Kidney (tissue), 14 donors: ENCODE measurements around the gene GRSF1. TPM values are rescaled to one million over a fixed set of nuclear protein-coding genes. Genes with fewer than 3 reads are reported as not detected.

Experiments
- DNase-seq, 5 donors: peaks; one replicate each; pipeline ENCODE4 v3.0.0-alpha.2; 2013 to 2020
- FAIRE-seq: peaks from 2 replicates; lab custom pipeline; 2012; peaks lifted over from hg19 to GRCh38; lab: Jason Lieb, UNC
- H3K27ac ChIP-seq, 2 donors: one replicate each; pipeline ENCODE4 v1.7.0; 2013; ENCODE audit warnings: low read depth in 2 of 2, low read length in 2 of 2, inconsistent platforms in 1 of 2
- H3K27me3 ChIP-seq: one replicate; pipeline ENCODE4 v1.7.1; 2013; ENCODE audit warnings: low read length, inconsistent platforms; ENCODE audit not compliant: control insufficient read depth, insufficient read depth
- H3K36me3 ChIP-seq, 3 donors: one replicate each; pipeline versions ENCODE4 v1.7.0 to v1.7.1; 2013; ENCODE audit warnings: low read length in 3 of 3, control low read depth in 1 of 3, inconsistent platforms in 1 of 3; ENCODE audit not compliant: insufficient read depth in 3 of 3, control insufficient read depth in 2 of 3
- H3K4me1 ChIP-seq, 3 donors: one replicate each; pipeline versions ENCODE4 v1.7.0 to v1.7.1; 2013; ENCODE audit warnings: low read length in 3 of 3, inconsistent platforms in 1 of 3, low read depth in 1 of 3; ENCODE audit not compliant: control insufficient read depth in 2 of 3, insufficient read depth in 2 of 3
- H3K4me3 ChIP-seq, 3 donors: one replicate each; pipeline versions ENCODE4 v1.7.0 to v1.8.1; 2013; ENCODE audit warnings: low read length in 3 of 3, control low read depth in 1 of 3, inconsistent platforms in 1 of 3
- H3K9ac ChIP-seq, 3 donors: one replicate each; pipeline versions ENCODE4 v1.7.0 to v1.7.1; 2013; ENCODE audit warnings: low read length in 3 of 3, control low read depth in 1 of 3, inconsistent platforms in 1 of 3
- H3K9me3 ChIP-seq, 3 donors: one replicate each; pipeline versions ENCODE4 v1.7.0 to v1.7.1; 2013; ENCODE audit warnings: low read length in 3 of 3, control low read depth in 1 of 3, inconsistent platforms in 1 of 3; ENCODE audit not compliant: control insufficient read depth in 2 of 3, insufficient read depth in 1 of 3
- CTCF ChIP-seq: IDR thresholded peaks from 3 replicates; pipeline ENCODE4 v1.5.1; 2012; ENCODE audit warnings: mild to moderate bottlenecking, moderate library complexity, borderline replicate concordance; ENCODE audit not compliant: insufficient read depth; ENCODE audit errors: extremely low read depth
- intact Hi-C: fragments of 100-400 bp; cut with DNase I; formaldehyde crosslinking; loops from one replicate; pipeline ENCODE4 v1.11.1; 2022
- polyA plus RNA-seq: library from polyadenylated mRNA; stranded (reverse); fragments of 350-450 nt; fragmentation: Illumina TruSeq; extraction: RNeasy Lipid Tissue Mini Kit (QIAGEN cat#74804); gene quantifications from one replicate; pipeline ENCODE4 v1.2.3, GENCODE V29; 2014; ENCODE audit warnings: low read depth, low replicate concordance; ENCODE audit not compliant: insufficient read depth
- total RNA-seq: library from RNA; stranded (reverse); fragmentation: NEBNext Ultra II Directional; extraction: Animal tissue kit (Norgen Biotek cat#: 25700); gene quantifications from one replicate; pipeline ENCODE4 v1.2.1, GENCODE V29; 2021
- donor health status: control.
- donor health status: control.
- donor health status: control.
- donor health status: control.
- donor health status: control.
- donor health status: DM: yes; HTN: yes; CAD: no.
- donor health status: Normal renal cell carcinoma (clear cell type).

GRSF1 gene
- total and polyA plus RNA-seq, 2 donors from 2014 or later: 56.6 to 64.9 TPM

GRCh38 chr4:70829015-70829414 lies 10.7 kb downstream of the GRSF1 start:
- Histone ChIP-seq H3K36me3 (peaks cover 4 to 51% (median 32%) of the 10 kb centered on the region in 3 donors), H3K27ac (no peak overlapping the region), H3K9ac (no peak overlapping the region), H3K4me1 (no peaks in the 10 kb centered on the region), H3K9me3 (no peaks in the 10 kb centered on the region), H3K27me3 (no peaks in the 10 kb centered on the region), H3K4me3 (no peak overlapping the region)
- FAIRE-seq (no peak), DNase-seq (no peak)
- intact Hi-C loops: no loop called here
- no peak for TF ChIP-seq CTCF

GRCh38 chr4:70818921-70819320 lies 20.8 kb downstream of the GRSF1 start:
- no peaks in the 10 kb centered on the region for H3K4me1 ChIP-seq
- H3K9ac ChIP-seq: no peak overlapping the region
- TF ChIP-seq CTCF: no peak
- FAIRE-seq: no peak
- no peak overlapping the region for H3K4me3 ChIP-seq
- no peaks in the 10 kb centered on the region for H3K9me3 ChIP-seq
- no peaks in the 10 kb centered on the region for H3K27me3 ChIP-seq
- no peak for DNase-seq
- H3K27ac ChIP-seq: no peak overlapping the region
- peaks cover 0 to 40% (median 7%) of the 10 kb centered on the region in 3 donors for H3K36me3 ChIP-seq
- intact Hi-C loops: no loop called here

- DNase-seq: no peak
- H3K36me3 ChIP-seq: peaks cover 0 to 34% (median 7%) of the 10 kb centered on the region in 3 donors
- intact Hi-C loops: no loop called here
- no peaks in the 10 kb centered on the region for H3K4me1 ChIP-seq
- no peak for TF ChIP-seq CTCF
- H3K9me3 ChIP-seq: no peaks in the 10 kb centered on the region
- no peak for FAIRE-seq
- H3K27me3 ChIP-seq: no peaks in the 10 kb centered on the region
- H3K4me3 ChIP-seq: no peak overlapping the region
- no peak overlapping the region for H3K27ac ChIP-seq
- H3K9ac ChIP-seq: no peak overlapping the region
These were observed 21.4 kb downstream of the GRSF1 start for GRCh38 chr4:70818173-70818855.
